HUES48 (cell line): Measurements from ENCODE around the gene KAT7.

Experiments
- H3K27ac ChIP-seq: one replicate; pipeline ENCODE4 v1.7.0; 2013; ENCODE audit warnings: low read depth, low read length, inconsistent platforms
- H3K27me3 ChIP-seq: 2 replicates; pipeline ENCODE4 v1.6.1; 2013; ENCODE audit warnings: mild to moderate bottlenecking, low read length; ENCODE audit not compliant: control insufficient read depth, insufficient read depth
- H3K36me3 ChIP-seq: 2 replicates; pipeline ENCODE4 v1.6.1; 2013; ENCODE audit warnings: low read length; ENCODE audit not compliant: control insufficient read depth, insufficient read depth
- H3K4me1 ChIP-seq: 2 replicates; pipeline ENCODE4 v1.6.1; 2013; ENCODE audit warnings: mild to moderate bottlenecking, low read length; ENCODE audit not compliant: control insufficient read depth, insufficient read depth
- H3K4me3 ChIP-seq: 2 replicates; pipeline ENCODE4 v1.5.1; 2013; ENCODE audit warnings: mild to moderate bottlenecking, low read depth, low read length
- H3K9ac ChIP-seq: 2 replicates; pipeline ENCODE4 v1.6.1; 2013; ENCODE audit warnings: mild to moderate bottlenecking, low read depth, low read length, moderate library complexity
- H3K9me3 ChIP-seq: 2 replicates; pipeline ENCODE4 v1.6.1; 2013; ENCODE audit warnings: low read length; ENCODE audit not compliant: control insufficient read depth, insufficient read depth

KAT7 gene

DNA sequence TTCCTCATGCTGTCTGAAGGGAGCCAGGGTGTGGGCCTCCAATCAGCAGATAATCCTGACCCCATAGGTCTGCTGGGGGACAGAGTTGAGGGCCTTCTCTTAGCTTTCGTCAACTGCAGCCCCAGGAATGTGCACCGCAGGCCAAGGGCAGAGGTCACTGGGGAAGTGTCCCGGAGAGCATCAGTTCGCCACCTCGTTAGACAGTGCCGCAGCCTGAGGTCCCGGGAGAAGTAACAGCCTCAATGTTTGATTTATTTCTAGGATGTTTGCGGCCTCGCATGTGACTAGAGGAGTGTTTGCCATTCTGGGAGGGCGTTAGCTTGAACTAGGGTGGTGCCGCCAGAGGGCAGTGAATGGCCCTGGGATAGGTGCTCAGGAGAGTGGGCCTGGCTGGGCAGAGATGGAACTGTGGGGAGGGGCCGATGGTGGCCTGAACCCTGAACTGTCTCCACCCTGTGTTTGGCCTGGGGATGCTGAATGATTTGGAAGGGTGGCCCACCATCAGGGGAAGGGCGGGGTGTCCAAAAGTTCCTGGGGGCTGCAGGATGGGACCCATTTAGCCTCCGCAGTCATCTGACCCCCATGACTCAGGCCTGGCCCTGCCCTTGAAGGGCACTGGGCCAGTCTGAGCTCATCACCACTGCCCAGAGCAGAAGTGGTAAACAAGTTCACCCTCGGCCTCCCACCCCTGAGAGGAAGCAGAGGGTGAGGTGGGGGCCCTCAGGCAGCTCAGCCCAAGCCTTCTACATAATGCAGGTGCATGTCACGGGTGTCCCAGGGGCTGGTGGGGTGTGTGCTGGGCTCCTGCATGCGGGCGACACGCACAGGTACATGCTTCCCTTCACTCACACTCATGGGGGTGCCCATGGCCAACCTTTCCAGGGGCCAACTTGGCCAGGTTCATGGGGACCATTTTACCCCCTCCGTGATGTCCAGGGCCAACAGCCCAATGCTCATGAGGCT lies 71.8 kb downstream of the KAT7 start:
- no peak overlapping the region for H3K27ac ChIP-seq
- no peaks in the 10 kb centered on the region for H3K9me3 ChIP-seq
- H3K36me3 ChIP-seq, result no peaks in the 10 kb centered on the region
- no peak overlapping the region for H3K9ac ChIP-seq
- no peak overlapping the region for H3K4me3 ChIP-seq
- peaks cover 10% of the 10 kb centered on the region for H3K4me1 ChIP-seq
- H3K27me3 ChIP-seq, result peaks cover 7% of the 10 kb centered on the region

DNA sequence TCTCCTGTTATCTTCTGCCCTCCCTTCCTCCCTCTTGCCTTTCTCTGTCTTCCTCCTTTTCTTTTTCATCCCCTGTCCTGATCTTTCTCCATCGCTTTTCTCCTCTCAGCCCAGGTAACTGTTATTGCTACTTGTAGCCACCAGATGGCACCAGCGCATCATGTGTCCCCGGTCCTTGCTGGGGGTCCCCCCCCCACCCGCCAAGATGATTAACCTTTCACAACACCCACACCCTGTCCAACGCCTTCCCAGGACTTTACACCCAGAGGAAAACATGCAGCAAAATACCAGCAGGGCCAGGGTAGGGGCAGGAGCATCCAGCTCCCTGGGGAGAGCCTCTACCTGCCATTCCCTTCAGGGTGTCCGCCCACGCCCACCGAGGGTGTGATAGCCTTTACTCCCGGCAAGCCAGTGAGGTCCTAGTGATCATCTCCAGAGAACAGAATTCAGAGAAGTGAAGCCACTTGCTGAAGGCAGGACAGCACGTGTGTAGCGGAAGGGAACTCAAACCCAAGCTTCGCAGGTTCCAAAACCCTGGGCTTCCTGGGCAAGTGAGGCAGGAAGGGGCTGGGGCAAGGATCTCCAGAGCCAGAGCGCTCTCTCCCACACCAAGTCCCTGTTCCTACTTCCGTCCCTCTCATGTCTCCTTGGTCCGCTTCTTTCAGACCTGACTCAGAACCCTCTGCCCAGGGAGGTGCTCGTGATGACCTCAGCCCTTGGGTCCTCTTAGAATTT lies 72.8 kb downstream of the KAT7 start:
- no peak overlapping the region for H3K9ac ChIP-seq
- H3K27ac ChIP-seq, result no peak overlapping the region
- peaks cover 7% of the 10 kb centered on the region for H3K27me3 ChIP-seq
- no peaks in the 10 kb centered on the region for H3K36me3 ChIP-seq
- no peak overlapping the region for H3K4me3 ChIP-seq
- peaks cover 20% of the 10 kb centered on the region for H3K4me1 ChIP-seq
- no peaks in the 10 kb centered on the region for H3K9me3 ChIP-seq

- Histone ChIP-seq H3K27me3 (peaks cover 7% of the 10 kb centered on the region), H3K4me3 (no peak overlapping the region), H3K27ac (no peak overlapping the region), H3K9ac (no peak overlapping the region), H3K9me3 (no peaks in the 10 kb centered on the region), H3K4me1 (peaks cover 25% of the 10 kb centered on the region), H3K36me3 (no peaks in the 10 kb centered on the region)
These were observed 74.4 kb downstream of the KAT7 start for GRCh38 chr17:49862781-49863331.

DNA sequence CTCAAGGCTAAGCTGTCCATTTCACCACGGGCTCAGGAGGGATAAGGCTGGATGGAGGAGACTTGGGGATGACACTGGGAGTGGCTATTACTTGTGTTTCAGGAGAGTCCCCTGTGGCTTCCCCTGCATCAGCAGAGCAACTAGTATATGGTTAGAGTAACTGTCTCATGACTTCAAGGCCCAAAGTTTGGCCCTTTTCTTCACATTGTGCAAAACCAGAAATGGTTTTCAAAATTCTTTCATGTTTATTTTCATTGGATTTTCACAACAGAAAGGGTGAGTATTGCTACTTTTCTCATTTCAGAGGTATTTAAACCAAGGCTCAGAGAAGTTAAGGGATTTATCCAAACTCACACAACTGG lies 77.5 kb downstream of the KAT7 start:
- Histone ChIP-seq H3K4me3 (peak overlapping the region; percentile 29; the same call in 1 of the 2 replicates), H3K9ac (no peak overlapping the region), H3K27me3 (peaks cover 3% of the 10 kb centered on the region; the same call in 1 of the 2 replicates)

GRCh38 chr17:49866882-49867413 lies 78.5 kb downstream of the KAT7 start:
- Histone ChIP-seq H3K36me3 (no peaks in the 10 kb centered on the region), H3K4me3 (no peak overlapping the region), H3K27ac (no peak overlapping the region), H3K9me3 (no peaks in the 10 kb centered on the region), H3K27me3 (no peaks in the 10 kb centered on the region), H3K9ac (no peak overlapping the region), H3K4me1 (peaks cover 20% of the 10 kb centered on the region)

More for the DNA sequence above, 77.5 kb downstream of the KAT7 start:
- no peaks in the 10 kb centered on the region for H3K9me3 ChIP-seq
- H3K27ac ChIP-seq, result peak overlapping the region; percentile 78
- H3K36me3 ChIP-seq, result no peaks in the 10 kb centered on the region
- peaks cover 25% of the 10 kb centered on the region for H3K4me1 ChIP-seq

DNA sequence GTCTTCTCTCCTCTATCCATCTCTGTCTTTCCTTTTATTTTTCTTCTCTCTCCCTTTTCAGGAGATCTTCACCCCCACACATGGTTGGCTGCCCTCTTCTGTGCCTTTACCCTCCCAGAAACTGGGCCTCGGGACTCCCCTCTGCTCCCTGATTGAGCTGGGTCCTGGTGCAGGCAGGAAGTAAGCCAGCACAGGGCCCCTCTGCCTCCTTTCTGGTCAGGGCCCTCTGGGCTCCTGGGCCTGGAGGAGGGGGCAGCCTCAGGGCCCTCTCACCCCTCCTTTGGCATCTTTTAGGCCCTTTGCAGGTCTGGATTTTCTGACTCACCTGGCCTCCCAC lies 80.5 kb downstream of the KAT7 start:
- Histone ChIP-seq H3K27me3 (no peaks in the 10 kb centered on the region), H3K9ac (no peak overlapping the region), H3K4me3 (no peak overlapping the region), H3K27ac (no peak overlapping the region), H3K4me1 (peaks cover 20% of the 10 kb centered on the region), H3K36me3 (no peaks in the 10 kb centered on the region), H3K9me3 (no peaks in the 10 kb centered on the region)

GRCh38 chr17:49870298-49870697 lies 81.8 kb downstream of the KAT7 start:
- Histone ChIP-seq H3K27ac (no peak overlapping the region), H3K27me3 (no peaks in the 10 kb centered on the region), H3K9ac (no peak overlapping the region), H3K4me1 (peaks cover 17% of the 10 kb centered on the region), H3K36me3 (no peaks in the 10 kb centered on the region), H3K4me3 (no peak overlapping the region), H3K9me3 (no peaks in the 10 kb centered on the region)

GRCh38 chr17:49871211-49871610 lies 82.7 kb downstream of the KAT7 start:
- Histone ChIP-seq H3K27ac (no peak overlapping the region), H3K4me1 (peaks cover 12% of the 10 kb centered on the region), H3K4me3 (no peak overlapping the region), H3K36me3 (no peaks in the 10 kb centered on the region), H3K9me3 (no peaks in the 10 kb centered on the region), H3K9ac (no peak overlapping the region), H3K27me3 (no peaks in the 10 kb centered on the region)

- Histone ChIP-seq H3K27me3 (no peaks in the 10 kb centered on the region), H3K9me3 (no peaks in the 10 kb centered on the region), H3K4me1 (peaks cover 6% of the 10 kb centered on the region; the same call in 1 of the 2 replicates), H3K27ac (no peak overlapping the region), H3K9ac (no peak overlapping the region), H3K4me3 (no peak overlapping the region), H3K36me3 (no peaks in the 10 kb centered on the region)
These were observed 84.4 kb downstream of the KAT7 start for GRCh38 chr17:49872754-49873377.

- H3K27me3 ChIP-seq, result no peaks in the 10 kb centered on the region
- H3K9ac ChIP-seq, result no peak overlapping the region
- peaks cover 6% of the 10 kb centered on the region; the same call in 1 of the 2 replicates for H3K4me1 ChIP-seq
- H3K27ac ChIP-seq, result no peak overlapping the region
- H3K4me3 ChIP-seq, result no peak overlapping the region
- H3K9me3 ChIP-seq, result no peaks in the 10 kb centered on the region
- no peaks in the 10 kb centered on the region for H3K36me3 ChIP-seq
These were observed 85.0 kb downstream of the KAT7 start for GRCh38 chr17:49873466-49873865.
